GM21528 (cell line): Measurements from ENCODE around the gene DMRTA2.

Experiments
- ATAC-seq: cut with Tn5 transposase; IDR thresholded peaks from one replicate; pipeline ENCODE4 v1.9.1; 2021; ENCODE audit warnings: mild to moderate bottlenecking, moderate library complexity; ENCODE audit not compliant: unreplicated experiment, low FRiP score

Gene DMRTA2

GRCh38 chr1:50424045-50424883, 1.0 kb upstream of the DMRTA2 start:
- no peak for ATAC-seq

- ATAC-seq = no peak
Observed at GRCh38 chr1:50423670-50424000, 392 bp upstream of the DMRTA2 start.

GRCh38 chr1:50422675-50422945, 633 bp downstream of the DMRTA2 start:
- ATAC-seq = no peak

GRCh38 chr1:50421768-50422674, 1.2 kb downstream of the DMRTA2 start:
- ATAC-seq = no peak

- no peak for ATAC-seq
Observed at GRCh38 chr1:50421366-50421748, 1.9 kb downstream of the DMRTA2 start.

- ATAC-seq = no peak
Observed at GRCh38 chr1:50420689-50421365, 2.4 kb downstream of the DMRTA2 start.

- ATAC-seq = no peak
Observed at GRCh38 chr1:50419907-50420677, 3.2 kb downstream of the DMRTA2 start.

- no peak for ATAC-seq
Observed at GRCh38 chr1:50419192-50419906, 3.9 kb downstream of the DMRTA2 start.

GRCh38 chr1:50418600-50419109, 4.6 kb downstream of the DMRTA2 start:
- no peak for ATAC-seq

GRCh38 chr1:50417946-50418599, 5.2 kb downstream of the DMRTA2 start:
- ATAC-seq = no peak

GRCh38 chr1:50417507-50417906, 5.7 kb downstream of the DMRTA2 start:
- no peak for ATAC-seq

- ATAC-seq = no peak
Observed at GRCh38 chr1:50416553-50417453, 6.4 kb downstream of the DMRTA2 start.

- ATAC-seq = no peak
Observed at GRCh38 chr1:50416150-50416527, 7.1 kb downstream of the DMRTA2 start.

GRCh38 chr1:50415235-50416149, 7.8 kb downstream of the DMRTA2 start:
- ATAC-seq = no peak

GRCh38 chr1:50414853-50415234, 8.4 kb downstream of the DMRTA2 start:
- ATAC-seq = no peak

- ATAC-seq = no peak
Observed at GRCh38 chr1:50412813-50413476, 10.3 kb downstream of the DMRTA2 start.

GRCh38 chr1:50405814-50406213, 17.4 kb downstream of the DMRTA2 start:
- no peak for ATAC-seq
